NCI-H510A (cell line): ENCODE results near the gene DDX41.
"Not testable (repeated sequence)": the region's sequence is repeated elsewhere in the genome, so short reads cannot be mapped to it uniquely, and the experiment has no call there.

Source experiments
- DNase-seq: peaks from one replicate; lab custom pipeline; 2025; lab: John Stamatoyannopoulos, UW

The DDX41 gene

DNA sequence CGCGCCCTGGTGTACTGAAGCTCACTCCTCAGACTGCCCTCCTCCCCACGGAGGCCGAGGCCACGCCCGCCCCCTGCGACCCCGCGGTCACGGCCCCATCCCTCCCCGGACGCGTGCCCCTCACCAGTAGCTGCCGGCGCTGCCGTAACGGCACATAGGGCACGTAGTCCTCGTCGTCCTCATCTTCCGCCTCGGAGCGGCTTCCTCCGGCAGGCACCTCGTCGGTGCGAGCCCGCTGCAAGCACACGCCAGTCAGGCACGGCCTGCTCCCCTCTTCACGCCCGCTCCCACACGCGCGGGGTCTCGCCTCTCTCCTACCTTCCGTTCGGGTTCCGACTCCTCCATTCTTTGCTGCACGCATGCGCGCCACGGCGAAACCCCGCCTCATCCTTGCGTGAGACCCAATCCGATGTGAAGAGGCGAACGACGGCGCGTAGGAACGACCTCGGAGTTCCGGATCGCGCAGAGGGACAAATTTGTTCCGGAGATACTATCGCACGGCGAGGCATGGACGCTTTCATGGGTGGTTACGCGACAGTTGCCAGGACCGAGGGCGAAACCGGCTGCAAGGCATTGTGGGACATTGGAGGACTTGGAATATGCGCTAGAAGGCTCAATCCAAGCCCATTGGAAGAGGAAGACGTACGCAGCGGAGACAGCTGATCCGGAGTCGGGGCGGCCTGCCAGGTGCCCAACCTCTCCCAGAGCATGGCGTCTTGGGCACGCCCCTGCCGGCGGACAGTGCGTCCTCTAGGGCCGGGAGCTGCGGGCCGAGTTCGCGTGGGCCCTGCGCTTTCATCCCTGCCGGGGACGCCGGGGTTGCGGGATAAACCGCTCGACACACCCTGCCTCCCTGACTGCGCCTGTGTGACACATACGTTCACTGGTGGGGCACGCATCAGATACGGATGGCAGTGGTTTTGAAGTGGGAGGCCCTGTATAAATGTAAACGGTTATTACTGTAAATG lies at the start of gene DDX41:
DDX41 (minus strand) TSS at position 361 of the 968 bp plus-strand sequence; CDS start at position 345, 16 bp downstream.
- peak; percentile 87 for DNase-seq

DNA sequence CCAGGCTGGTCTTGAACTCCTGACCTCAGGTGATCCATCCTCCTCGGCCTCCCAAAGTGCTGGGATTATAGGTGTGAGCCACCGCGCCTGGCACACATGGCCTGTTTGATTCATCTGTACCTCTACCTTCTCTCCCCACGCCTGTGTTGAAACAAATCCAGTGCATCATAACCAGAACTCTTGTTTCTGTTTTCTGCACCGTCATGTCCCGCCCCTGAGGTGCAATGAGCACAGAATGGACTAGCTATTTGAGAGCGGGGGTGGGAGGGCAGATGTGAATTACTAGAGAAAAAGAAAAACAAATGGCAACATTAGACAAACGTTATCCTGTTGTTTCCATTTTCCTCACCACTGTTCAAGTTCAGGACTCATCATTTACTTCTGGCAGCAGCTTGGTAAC lies 48.3 kb upstream of the DDX41 start:
- no peak for DNase-seq

DNA sequence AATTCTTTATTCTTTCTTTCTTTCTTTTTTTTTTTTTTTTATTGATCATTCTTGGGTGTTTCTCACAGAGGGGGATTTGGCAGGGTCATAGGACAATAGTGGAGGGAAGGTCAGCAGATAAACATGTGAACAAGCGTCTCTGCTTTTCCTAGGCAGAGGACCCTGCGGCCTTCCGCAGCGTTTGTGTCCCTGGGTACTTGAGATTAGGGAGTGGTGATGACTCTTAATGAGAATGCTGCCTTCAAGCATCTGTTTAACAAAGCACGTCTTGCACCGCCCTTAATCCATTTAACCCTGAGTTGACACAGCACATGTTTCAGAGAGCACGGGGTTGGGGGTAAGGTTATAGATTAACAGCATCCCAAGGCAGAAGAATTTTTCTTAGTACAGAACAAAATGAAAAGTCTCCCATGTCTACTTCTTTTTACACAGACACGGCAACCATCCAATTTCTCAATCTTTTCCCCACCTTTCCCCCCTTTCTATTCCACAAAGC lies 42.7 kb upstream of the DDX41 start:
- not testable (repeated sequence) for DNase-seq

DNA sequence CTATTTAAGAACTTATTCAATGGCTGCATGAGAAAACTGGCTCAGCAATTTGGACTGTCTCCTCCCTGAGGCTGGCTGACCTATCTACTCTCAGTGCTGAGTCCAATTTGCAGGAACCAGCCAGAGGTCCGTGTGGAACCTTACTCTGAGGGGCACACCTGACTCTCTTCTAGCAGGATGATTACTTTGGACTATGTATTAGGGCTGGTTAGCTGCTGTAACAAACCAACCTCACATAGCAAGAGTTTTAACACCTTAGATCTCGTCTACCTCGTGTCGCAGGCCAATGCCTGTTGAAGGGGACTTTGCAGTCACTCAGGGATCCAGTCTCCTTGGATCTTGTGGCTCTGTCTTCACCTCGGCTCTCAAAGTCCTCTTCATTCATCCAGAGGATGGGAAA lies 41.0 kb upstream of the DDX41 start:
- no peak for DNase-seq

DNA sequence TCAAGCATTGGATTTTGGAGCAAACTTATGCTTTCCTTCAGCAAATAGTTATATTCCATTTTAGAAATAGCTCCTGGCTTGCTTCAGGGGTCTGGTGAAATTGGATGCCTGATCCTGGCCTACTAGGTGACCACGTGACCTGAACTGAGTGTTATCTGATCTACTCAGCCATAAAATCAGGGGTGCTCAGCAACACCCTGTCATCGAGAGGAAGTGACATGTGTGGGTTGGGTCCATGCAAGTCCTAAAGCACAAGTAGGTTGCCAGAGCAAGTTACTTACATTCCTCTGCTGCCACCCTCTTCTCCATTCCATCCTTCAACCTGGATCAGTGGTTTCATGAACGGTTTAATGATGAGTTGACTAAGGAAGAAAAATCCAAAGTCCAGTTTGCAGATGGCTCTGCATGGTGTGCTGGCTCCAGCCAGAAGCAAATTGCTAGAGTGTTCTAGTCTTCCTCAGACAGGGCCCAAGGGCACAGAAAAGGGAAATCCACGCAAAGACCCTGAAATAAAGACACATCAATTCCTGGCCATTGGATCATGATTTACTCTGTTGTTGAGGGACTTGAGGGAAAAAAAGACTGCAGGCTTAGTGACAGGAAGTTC lies 40.4 kb upstream of the DDX41 start:
- no peak for DNase-seq

DNA sequence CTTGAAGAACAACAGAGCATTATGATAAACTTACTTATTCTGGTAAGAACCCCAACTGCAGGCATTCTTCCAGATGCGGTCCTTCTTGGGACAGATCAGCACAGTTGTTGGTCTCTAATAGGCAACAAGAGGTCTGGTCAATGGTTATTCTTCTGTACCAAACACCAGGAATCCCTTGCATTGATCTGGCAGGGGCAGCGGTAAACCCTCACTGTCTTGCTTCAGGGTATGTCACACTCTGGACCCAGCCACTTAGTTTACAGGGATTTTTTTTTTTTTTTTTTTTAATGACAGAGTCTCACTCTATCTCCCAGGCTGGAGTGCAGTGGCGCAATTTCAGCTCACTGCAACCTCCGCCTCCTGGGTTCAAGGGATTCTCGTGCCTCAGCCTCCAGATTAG lies 38.9 kb upstream of the DDX41 start:
- DNase-seq = no peak

DNA sequence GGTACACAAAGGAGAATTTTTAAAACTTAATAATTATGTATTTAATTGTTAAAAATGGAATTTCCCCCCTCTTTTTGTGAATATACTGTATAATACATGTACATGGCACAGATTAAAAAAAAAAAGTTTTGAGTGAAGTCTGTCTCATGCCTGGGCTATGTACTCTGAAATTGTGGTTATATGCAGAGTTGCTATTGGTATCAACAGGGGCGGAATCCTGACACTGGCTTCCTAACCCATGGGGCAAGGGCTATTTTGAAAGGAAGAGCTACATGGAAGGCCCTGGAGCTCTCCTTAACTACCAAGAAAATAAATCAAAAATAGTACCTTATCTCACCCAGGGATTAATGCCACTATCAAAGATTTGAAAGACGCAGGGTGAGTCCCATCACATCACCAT lies 38.5 kb upstream of the DDX41 start:
- no peak for DNase-seq

DNA sequence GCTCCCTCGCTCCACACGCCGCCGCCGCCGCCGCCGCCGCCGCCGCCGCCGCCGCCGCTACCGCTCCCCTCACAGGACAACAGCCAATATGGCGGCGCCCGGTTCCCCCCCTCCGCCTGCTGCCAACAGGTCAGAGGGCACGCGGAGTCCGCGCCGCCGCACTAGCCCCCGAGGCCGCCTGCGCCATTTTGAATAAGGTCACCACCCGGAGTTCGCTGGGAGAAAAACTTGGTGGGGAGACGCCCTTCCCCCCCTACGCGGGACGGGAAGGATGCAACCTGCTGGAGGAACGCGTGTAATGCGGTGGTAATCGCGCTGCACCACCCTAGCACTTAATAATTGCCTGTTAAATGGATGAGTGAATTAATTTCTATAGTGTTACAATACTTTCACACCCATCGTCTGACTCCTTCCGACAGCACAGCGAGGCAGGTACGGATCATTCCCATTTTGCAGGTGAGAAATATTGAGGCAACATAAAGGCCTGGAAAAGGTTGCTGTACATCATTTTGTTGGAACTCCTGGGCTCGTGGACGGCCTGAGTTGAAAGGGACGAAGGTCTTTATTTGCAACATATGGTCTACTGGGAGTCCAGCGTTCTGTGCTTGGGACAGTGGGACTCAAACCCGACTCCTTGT lies 37.8 kb upstream of the DDX41 start, which contains the start of gene FAM193B:
FAM193B (minus strand) TSS at position 90 of the 638 bp plus-strand sequence. CDS start 105 bp downstream, outside the sequence.
- peak; percentile 76 for DNase-seq

DNA sequence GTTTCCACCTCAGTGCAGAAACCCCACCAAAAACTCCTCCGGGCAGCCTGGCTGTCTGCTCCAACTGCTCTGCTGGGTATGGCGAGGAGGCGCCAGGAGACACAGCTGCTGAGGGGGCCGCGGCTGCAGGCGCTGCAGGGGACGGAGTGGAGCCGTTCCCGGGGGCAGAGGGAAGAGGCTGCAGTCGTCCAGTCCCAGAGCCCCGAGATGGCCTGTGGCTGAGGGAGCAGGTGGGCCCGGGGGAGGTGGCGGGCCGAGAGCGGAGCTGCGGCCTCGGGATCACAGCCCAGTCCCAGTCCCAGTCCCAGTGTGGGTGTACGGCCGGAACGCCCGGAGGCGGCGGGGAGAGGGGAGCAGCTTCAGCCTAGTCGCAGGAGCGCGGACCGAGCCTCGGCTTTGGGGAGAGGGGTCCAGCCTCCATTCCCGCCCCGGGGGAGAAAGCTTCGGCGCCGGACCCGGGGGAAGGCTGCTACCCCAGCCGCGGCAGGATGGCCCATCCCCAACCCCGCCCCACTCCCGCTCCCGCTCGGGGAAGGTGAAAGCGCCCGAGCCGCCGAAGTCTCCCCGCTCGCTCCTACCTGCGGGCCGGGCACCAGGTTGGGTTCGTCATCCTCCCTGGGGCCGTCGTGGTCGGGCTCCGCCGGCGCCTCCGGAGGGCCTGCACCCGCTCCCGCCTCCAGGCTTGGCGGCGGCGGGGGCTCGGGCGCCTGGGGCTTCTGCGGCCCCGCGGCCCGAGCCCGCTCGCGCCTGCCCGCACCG lies 37.1 kb upstream of the DDX41 start:
- no peak for DNase-seq

DNA sequence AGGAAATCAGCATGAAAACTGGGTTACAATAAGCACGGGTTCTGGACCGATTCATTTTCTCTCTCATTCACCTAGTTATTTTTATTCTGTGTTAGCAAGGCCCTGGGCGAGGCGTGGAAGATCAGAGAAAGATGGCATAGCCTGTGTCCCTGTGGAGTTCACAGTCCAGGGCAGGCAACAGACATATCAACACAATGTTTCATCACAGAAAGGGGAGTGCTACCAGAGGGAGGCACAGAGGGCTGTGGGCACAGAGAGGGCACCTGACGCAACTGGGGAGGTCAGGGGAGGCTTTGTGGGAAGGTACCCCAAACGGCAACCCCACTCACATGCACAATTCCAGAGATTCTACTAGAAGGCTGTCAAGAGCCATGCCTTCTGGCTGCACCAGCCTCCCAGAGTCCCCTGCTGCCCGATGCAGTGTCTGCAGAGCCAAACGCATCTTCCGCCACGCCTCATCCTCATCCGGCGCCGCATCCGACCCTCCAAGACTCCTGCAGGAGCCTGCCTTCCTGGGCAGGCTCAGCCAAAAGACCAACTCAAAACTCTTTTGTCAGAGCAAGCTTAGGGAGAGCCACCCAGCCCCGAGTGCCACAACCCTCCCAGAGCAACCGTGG lies 36.2 kb upstream of the DDX41 start:
- DNase-seq = no peak

DNA sequence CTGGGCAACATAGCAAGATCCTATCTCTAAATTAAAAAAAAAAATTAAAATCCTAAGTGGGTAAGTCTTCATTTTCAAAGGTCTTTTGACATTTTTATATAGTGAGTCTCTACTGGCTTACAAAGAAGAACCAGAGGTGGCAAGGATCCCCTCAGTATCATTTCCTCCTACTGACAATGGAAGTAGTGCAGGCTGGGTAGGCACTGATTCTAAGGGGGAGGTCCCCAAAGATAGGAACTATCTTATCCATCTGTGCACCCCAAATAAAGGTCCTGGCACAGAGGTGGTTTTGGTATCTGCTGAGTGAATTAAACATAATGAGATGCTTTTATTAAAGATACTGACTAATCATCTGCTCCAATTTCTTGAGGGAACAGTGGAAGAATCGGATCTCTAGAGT lies 33.4 kb upstream of the DDX41 start:
- no peak for DNase-seq

DNA sequence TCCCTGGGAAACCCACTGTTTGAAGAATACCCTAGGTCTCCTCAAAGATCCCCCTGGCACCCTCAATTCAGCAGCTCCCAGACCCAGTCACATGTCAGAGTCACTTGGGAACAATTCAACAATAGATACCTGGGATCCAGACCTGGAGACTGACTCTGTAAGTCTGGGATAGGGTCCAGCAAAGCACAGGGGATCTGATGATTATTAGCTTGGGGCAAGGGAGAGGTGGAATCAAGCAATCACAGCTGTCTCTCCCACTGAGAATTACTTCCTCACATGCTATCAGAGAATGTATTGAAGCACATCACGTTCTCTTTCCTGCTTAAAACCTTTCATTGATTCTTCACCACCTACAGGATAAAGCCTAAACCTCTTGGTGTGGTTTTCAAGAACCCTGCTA lies 31.7 kb upstream of the DDX41 start:
- no peak for DNase-seq

DNA sequence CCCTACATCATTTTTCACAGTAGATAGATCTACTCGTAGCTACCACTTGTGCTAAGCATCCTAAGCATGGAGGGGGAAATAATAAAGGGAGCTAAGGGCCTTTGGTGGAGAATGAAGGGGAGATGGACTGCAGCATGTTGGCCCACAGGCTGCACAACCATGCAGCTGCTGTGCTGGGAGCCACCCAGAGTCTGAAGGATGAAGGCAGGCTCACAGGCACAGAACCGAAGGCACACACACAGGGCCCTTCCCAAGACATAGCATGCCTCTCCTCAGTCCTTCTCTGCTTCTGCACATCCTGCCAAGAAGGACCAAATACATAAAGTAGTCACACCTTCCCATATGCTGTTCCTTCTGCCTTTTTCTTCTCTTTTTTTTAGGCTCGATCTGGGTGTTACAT lies 31.0 kb upstream of the DDX41 start:
- no peak for DNase-seq

DNA sequence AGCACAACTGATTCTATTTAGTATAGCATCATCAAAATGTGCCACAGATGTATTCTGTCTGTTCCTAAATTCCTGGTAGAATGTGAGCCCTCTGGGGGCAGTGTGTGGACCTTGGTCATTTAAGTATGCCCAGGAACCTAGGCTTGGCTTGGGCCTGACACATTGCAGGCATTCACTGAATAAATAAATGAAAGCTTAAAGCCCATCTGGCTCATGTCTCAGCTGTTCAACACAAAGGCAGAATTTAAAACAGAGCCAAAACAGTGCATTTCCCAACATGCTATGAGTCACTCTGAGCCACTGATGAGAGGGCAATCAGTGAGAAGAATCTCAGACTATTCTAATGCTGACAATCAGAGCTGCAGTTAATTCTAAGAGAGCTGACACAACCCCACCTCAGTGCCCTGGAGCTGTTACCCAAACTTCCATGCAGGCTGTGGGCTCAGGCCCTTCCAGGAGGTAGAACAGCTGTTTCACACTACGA lies 29.5 kb upstream of the DDX41 start:
- DNase-seq = no peak

DNA sequence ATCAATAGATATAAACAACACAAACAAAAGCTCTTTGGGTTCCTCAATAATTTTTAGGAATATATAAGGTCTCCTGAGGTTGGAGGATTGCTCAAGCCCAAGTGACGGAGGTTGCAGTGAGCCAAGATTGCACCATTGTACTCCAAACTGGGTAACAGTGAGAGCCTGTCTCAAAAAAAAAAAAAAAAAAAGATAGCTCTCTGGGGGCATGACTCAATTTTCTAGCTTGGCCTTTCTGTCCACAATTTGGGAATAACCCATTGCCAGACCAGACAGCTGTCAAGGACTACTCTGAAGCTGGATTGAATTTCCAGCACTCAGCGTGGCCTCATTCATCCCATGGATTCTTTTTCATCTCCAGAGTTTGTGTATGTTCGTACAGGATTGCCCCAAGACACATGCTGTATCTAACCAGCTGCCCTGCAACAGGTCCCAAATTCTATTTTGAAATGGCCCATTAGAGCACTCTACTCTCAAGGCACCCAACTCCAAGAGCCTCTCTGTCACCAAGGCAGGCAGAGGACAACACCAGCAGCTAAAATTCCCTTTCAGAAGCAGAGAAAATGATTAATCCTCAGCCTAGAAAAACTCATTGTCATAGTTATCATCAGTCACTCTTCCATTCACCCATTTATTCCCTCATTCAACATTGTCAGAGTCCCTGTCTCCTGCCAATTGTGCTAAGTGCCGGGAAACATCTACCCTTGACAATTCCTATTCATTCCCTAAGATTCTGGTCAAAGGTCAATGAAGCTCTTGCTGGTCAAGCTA lies 28.9 kb upstream of the DDX41 start:
- no peak for DNase-seq

DNA sequence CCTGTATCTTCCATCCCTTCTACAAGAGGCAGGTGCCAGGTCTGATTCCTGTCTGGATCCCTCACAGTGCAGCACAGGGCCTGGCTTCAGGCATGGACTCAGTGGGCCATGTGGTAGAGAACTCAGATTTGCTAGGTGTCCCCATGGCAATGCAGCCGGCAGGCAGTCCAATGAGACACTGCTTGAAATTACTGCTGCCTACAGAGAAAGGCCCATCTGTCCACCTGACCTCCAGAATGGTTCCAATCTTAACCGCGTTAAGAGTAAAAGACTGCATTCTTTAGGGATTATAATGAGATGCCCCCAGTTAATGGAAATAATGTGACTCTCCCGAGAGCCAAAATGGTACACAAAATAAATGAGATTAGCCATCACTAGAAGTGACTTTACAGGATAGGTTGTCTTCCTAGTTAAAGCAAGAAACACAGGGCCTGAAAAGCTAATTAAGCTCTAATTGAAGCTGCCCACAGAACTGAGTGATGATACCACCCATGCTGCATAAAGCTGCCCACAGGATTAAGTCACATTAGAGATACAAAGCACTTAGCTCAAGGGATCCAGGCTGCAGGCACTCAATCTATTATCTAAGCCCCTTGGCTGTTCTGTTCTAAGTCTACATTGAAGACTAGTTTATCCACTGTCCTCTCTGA lies 26.2 kb upstream of the DDX41 start:
- no peak for DNase-seq

DNA sequence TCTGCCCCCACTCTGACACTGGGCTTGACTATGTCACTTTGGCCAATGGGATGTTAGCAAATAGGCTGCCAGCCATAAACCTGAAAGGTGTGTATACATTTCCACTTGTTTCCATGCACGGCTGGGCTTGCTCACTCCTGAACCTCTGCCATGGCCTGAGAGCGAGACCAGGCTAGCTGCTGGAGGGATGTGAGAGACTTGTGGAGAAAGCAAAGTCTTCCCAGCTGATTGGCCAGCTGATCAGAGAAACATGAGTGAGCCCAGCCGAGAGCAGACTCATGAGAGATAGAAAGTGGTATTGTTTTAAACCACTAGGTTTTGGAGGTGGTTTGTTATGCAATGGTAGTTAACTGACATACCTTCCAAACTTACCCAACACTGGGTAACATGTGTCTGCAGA lies 23.7 kb upstream of the DDX41 start:
- no peak for DNase-seq

DNA sequence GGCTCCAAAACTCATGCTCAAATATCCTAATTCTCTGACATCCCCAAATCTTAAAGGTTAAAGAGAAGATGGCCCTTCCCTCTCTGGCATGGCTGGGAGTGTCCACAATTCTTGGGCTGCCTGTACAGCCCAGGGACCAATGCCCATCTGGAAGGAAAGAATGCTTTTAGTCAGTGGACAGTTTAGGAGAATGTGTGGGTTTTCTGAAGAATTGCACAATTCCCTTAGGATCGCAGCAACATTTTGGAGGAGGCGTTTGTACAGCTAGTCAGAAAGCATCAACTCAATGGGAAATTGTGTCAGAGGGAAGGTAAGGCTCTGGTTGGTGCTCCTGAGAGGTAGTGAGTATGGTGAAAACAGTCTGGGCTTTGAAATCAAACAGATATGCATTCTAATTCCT lies 22.6 kb upstream of the DDX41 start:
- no peak for DNase-seq

DNA sequence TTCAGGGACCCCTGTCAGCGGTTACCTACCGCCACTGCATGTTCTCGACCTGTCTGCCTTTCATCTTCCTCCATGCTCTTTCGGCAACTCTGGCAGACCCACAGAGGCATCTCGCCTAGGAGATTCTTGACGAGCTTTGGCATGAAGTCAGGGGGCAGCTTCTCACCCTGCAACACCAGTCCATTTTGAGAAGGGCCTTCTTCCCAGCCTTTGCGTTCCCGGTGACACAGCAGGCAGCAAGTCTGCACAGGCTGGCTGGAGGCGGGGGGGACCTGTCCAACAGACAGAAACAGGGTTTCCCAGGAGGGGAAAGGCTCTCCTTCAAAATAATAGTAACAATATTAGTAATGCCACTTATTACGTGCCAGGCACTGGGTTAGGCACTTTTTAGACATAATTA lies 22.1 kb upstream of the DDX41 start:
- DNase-seq = no peak
